DMS114 treated with DMSO at 0.1 percent for 48 hours (cell line): ENCODE data around the gene PTGR3.
A peak's percentile ranks its signal among the peaks of the same experiment; 100 is the strongest.

Experiments used
- DNase-seq: peaks from one replicate; lab custom pipeline; 2025; ENCODE audit not compliant: unreplicated experiment; lab: John Stamatoyannopoulos, UW

The PTGR3 gene, protein sequence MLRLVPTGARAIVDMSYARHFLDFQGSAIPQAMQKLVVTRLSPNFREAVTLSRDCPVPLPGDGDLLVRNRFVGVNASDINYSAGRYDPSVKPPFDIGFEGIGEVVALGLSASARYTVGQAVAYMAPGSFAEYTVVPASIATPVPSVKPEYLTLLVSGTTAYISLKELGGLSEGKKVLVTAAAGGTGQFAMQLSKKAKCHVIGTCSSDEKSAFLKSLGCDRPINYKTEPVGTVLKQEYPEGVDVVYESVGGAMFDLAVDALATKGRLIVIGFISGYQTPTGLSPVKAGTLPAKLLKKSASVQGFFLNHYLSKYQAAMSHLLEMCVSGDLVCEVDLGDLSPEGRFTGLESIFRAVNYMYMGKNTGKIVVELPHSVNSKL

DNA sequence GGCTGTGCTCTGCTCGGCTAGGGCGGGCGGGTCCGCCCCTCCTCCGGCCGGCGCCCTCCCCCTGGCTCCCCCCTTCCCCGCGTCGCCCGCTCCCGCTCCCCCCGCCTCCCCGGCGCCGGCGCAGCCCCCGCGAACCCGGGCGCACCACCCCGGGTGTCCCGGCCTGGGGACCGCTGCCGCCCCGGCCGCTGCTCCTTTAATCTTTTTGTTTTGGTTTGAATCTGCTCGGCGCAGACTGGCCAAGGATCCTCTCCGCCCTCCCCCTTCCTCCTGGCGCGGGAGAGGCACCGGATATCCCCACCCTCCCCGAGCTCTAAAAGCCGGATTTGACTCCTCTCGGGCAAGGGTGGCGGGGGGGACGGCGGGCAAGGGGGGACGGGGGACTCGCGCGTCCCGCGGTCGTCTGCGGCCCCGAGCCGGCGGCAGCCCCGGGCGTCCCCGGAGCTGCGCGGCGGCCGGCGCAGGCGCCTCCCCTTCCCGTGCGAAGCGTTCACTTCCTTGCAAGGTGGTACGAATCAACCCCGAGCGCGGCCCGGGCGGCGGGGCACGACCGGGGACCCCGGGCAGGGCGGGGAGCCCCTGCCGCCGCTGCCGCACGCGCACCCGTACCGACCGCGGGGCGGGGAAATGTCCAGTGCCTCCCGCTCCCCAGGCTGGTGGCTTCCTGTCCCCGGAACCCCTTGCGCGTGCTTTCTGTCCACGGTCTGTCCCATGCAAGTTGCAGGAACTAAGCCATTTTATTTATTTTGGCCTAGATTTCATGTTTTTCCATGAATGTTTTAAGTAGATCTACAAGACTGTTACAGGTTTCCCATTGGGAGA is at the start of gene PTGR3:
Gene PTGR3 (minus strand): TSS at position 11 of the 822 bp plus-strand sequence. CDS start 81 bp downstream, outside the sequence.
- peak; percentile 7 for DNase-seq

- no peak for DNase-seq
These were observed 48.7 kb upstream of the PTGR3 start for GRCh38 chr18:75257605-75258004.

DNA sequence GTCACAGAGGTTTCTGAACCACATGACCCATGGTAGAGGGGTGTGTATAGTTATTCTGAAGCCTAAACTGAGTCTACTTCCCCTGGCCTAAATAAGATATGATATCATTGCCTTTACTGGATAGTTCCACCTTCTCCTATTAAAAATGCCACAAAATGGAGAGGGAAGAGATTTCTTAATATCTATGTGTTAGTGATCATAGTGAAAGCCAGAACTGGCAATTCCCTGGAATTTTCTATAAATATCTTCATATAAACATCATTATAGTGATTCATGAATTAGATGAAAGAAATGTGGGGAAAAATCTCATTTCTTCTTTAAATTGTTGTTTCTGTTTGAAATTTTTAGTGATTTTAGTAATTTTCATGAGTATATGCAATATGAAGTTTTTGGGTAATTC is 47.4 kb upstream of the PTGR3 start:
- no peak for DNase-seq

DNA sequence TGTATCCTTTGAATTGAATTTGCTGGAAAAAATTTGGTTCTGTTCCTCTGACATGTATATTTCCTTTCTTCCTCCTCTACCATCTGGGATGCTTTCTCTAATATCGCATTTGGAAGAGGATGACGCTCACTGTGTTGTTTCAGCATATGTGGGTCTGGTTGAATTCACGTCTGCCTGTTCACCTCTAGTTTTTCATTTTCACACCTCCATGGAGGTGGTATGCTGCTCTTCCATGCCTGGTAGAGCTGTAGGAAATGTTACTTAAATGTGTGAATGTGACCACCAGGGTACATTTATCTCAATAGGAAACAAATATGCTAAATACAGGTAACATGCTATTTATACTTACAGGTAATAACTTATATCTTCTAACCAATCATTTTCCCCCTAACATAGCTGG is 46.2 kb upstream of the PTGR3 start:
- DNase-seq: no peak

DNA sequence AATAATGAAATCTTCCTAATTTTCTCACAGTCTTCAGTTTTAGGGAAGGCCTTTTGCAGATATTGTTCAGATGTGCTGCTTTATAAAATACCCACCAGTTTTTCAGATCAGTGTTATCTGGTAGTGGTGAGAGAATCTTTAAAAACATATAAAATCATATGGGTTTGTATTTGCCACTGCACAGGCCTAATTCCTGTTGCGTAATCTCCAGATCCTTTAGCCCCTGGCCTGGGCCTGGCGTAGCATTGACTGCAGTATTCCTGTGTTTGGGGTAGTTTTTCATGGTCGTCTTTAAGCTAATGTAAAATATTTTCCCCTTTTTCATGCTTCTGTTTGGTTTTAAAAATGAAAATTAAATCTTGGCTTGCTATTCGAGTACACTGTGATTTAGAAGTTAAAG is 44.8 kb upstream of the PTGR3 start:
- no peak for DNase-seq

DNA sequence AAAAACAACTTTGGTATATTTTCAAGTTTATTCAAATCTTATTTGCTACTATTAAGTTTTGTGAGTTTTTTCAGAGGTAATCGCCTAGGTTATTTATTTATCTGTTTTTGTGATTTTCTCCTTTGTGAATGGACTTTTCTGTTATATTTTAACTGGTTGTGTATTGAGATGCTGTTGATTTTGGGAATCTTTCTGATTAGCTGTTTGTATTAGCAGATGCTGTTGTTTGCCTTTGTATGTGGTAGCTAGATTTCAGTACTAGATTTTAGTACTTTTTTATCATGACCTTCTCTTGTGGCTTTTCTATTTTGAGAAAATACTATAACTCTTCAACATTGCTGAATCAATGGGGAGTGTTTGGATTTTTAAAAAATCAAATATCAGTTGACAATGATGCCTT is 44.1 kb upstream of the PTGR3 start:
- no peak for DNase-seq

DNA sequence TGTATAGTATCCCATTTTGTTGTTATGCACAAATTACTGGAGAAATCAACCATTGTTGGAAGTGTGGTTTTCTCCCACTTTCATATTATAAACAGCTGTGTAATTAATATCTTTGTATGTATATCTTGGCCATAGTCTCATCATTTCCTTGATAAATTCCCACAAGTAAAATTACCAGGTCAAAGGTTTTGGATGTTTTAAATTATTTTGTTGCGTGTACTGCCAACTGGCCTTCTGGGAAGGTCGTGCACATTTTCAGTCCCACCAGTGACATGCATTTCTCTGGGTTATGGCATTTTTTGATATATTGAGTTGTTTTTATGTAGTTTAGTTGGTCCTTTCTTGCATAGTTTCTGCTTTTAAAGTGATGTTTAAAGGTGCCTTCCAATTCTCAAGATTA is 43.2 kb upstream of the PTGR3 start:
- no peak for DNase-seq

DNA sequence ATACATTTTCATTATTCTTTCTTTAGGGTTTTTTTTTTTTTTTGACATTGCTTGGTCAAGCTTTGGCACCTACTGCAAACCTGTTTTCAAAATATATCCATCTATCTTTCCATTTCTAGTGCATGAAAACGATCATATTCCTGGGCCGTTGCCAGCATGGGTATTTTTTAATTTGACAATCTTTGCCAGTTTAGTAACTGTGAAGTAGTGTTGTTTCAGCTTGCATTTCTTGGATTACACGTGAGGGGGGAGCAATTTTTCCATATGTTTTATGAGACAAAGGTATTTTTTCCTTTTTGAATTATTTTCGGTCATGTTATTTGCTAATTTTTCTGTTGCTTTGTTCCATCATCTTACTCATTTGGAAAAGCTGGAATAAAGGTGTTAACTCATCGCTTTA is 42.5 kb upstream of the PTGR3 start:
- no peak for DNase-seq

DNA sequence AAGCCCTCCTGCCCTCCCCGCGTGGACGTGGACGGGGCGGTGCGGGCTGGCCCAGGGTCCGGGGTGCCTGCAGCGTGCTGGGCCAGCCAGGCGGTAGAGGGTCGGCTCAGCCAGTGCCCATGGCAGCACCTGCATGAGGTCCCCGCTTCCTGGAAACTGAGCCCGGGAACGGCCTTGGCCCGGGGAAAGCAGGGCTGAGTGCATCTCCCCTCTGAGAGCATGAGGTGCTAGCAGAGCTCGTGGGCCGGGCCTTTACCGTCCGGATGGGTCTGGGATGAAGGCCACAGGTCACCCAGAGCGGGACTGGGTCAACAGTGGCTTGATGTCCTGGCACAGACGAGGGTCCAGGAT is 41.5 kb upstream of the PTGR3 start:
- DNase-seq: no peak

DNA sequence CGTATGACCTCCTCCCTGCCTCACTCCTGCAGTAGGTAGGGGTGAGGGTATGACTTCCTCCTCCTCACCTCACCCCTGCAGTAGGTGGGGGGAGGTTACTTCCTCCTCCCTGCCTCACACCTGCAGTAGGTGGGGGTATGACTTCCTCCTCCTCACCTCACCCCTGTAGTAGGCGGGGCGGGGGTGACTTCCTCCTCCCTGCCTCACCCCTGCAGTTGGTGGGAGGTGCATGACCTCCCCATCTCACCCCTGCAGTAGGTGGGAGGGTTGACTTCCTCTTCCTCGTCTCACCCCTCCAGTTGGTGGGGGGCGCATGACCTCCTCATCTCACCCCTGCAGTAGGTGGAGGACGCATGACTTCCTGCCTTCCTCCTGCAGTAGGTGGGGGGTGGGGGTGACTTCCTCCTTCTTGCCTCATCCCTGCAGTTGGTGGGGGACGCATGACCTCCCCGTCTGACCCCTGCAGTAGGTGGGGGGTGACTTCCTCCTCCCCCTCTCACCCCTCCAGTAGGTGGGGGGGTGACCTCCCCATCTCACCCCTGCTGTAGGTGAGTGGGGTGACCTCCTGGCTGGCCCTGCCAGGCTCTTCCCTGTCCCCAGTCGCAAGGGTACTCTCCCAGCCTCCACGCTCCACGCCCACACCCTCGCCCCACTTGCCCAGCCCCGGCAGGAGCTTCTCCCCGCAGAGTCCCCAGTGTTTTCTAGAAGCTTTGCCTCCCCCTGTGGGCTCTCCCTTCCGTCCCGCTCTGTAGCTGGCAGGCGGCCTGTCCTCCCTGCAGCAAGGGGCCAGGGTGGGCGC is 40.9 kb upstream of the PTGR3 start:
- no peak for DNase-seq

GRCh38 chr18:75249175-75249518 is 40.2 kb upstream of the PTGR3 start:
- DNase-seq: no peak

DNA sequence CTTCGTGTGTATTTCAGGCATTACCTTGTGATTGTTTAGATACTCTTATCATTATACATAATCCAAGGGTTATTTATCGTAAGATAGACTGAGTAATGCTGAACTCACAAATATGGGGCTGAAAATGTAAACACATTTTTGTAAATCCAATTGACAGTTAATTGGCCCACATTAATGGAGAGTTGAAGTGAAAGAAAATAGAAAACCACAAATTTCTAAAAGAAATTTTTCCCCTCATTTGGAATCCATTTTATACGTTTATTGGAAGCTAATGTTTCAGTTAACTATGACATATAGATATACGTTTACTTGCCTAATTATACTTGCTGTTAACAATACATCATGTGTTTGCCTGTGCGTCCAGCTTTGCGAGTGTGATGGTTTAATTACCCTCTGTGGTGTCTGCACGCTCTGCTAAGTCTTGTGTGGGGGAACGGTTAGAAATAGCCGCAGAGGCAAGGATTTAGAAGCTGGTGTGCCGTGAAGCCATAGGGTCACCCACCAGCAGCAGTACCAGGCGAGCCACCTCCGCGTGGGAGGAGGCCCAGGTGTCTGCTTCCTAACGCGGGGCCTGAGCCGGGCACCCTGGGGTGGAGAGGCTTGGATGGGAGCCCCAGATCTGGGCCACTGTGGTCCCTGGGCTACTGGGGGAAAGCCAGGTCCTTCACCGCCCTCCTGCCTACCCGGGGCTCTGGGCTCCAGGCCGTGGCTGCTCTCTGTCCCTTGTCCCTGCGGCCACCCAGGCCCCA is 39.7 kb upstream of the PTGR3 start:
- no peak for DNase-seq

DNA sequence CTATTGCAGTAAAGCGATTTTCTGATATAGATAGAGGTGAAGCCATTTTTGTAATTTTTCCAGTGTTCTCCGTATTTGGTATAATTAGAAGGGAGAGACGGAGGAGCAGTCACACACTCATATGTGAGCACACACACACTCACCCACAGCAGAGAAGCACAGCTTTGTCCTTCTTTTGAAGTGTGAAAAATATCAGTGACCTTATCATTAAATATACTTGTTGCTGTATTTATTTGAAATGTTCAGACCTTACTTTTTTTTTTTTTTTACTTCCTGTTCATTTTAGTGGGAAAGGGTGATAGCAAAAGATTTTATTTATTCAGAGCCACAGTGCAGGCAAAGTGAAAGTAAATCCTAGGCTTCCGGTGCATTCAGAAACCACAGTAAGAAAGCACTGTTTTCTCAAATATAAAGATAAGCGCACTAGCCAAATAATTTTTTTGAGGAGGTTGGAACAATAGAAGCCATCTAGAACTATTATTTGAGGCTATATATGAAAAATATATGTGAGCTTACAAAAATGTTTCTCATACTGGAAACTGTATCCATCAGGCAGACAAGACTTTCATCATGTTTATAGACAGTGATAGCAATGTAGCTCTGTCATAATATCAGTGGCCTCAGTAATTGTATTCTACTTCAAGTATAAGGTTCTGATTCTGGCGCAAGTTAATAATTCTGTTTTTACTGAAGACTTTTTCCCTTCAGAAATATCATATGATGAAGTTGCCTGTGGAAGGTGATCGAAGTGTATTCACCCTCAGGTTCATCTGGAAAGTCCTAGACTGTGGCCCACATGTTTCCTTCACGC is 38.9 kb upstream of the PTGR3 start:
- no peak for DNase-seq

DNA sequence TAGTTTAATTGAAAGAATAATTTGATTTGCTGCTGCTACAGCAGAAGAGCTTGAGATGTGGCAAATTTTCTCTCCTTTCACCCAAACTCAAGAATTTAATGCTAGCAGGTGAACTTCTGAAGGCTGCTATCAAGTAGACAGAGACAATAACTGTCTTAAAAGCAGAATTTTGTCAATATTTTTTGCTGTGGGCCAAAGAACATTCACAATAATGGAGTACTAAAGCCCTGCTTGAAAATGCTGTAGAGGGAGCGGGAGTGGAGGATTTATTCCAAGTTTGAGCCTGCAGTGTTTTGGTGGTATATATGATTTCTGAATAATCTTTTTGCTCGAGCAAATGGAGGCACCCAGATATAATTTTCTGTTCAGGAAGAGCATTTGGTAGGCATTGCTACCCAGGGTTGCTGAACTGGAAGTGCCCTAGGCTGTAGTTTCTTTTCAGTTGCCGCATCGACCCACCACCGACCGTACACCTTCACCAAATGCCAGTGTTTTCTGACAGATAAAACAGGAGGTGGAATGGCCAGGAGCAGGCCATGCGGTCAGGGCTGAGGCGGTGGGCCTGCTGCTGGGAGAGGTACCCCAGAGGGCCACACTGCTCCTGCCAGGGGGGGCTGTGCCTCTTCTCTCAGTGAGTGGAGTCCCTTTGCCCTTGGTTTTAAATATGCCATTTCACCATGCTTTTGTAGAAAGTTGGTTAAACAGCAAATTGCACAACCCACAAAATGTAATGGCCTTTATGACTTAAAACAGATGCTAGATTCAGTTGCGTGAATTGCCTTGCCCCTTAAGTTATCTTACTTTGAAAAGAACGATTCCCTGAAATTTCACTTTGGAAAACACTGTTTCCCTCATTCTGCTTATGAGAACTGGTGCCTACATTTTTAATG is 38.0 kb upstream of the PTGR3 start:
- no peak for DNase-seq

GRCh38 chr18:75244351-75245313 is 35.7 kb upstream of the PTGR3 start:
- DNase-seq: no peak

DNA sequence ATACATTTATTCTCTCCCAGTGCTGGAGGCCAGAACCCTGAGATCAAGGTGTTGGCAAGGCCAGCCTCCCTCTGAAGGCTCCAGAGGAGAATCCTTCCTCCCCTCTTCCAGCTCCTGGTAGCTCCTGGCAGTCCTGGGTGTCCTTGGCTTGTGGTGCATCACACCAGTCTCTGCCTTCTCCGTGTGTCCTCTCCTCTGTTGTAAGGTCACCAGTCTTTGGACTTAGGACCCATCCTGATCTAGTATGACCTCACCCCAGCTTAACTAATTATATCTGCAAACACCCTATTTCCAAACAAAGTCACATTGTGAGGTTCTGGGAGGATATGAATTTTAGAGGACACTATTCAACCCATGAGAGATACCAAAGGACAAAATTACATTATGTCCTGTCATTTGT is 32.8 kb upstream of the PTGR3 start:
- no peak for DNase-seq

- DNase-seq: no peak
These were observed 31.5 kb upstream of the PTGR3 start for GRCh38 chr18:75240433-75240832.

DNA sequence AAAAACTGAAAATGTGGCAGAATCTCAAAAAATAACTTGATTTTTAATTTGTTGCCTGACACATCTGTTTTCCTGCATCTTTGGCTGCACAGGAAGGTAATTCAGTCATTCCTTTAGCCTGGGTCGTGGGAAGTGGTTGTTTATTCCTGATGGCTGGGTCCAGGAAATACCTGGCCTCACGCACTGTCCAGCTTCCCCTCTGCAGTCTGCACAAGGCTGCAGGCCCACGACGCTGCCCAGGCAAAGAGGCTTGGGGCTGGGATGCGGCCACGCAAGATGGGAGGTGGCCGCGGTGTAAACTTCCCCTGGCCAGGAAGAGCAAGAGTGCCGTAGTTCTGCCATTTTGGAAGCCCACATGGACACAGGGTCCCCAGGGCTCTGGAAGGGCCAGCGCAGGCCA is 29.8 kb upstream of the PTGR3 start:
- DNase-seq: no peak
